Right lobe of liver (tissue), 6 donors: Measurements from ENCODE around the gene PARP14. TPM values are rescaled to one million over a fixed set of nuclear protein-coding genes. Genes with fewer than 3 reads are reported as not detected.
"Not testable (repeated sequence)": the region's sequence is repeated elsewhere in the genome, so short reads cannot be mapped to it uniquely, and the experiment has no call there.

ENCODE experiments used
- ATAC-seq, 4 donors: fragments of 200-7000 bp; cut with Tn5 transposase; one replicate each; pipeline ENCODE4 v1.9.1; 2020; ENCODE audit warnings: mild to moderate bottlenecking in 4 of 4, moderate library complexity in 4 of 4
- DNase-seq, 3 donors: peaks; one replicate each; pipeline ENCODE4 v3.0.0-alpha.2; 2020
- H3K27ac ChIP-seq, 3 donors: fragments of 200-600 bp; one replicate each; pipeline ENCODE4 v1.8.0; 2022
- H3K27me3 ChIP-seq, 2 donors: fragments of 200-600 bp; one replicate each; pipeline ENCODE4 v1.8.0; 2022
- H3K36me3 ChIP-seq, 4 donors: fragments of 200-600 bp; sonication (generic) in 1 of 4; one replicate each; pipeline versions ENCODE4 v1.5.1 to v1.8.0; 2017 to 2022; ENCODE audit warnings: control low read depth in 1 of 4
- H3K4me1 ChIP-seq, 4 donors: fragments of 200-600 bp; sonication (generic) in 1 of 4; one replicate each; pipeline versions ENCODE4 v1.5.1 to v1.8.0; 2017 to 2022; ENCODE audit warnings: control low read depth in 1 of 4
- H3K4me3 ChIP-seq, 3 donors: fragments of 200-600 bp; one replicate each; pipeline ENCODE4 v1.8.0; 2022
- H3K9me3 ChIP-seq, 4 donors: fragments of 200-600 bp; sonication (generic) in 1 of 4; one replicate each; pipeline versions ENCODE4 v1.5.1 to v1.8.0; 2017 to 2022; ENCODE audit warnings: control low read depth in 1 of 4
- POLR2A ChIP-seq: fragments of 450-650 bp; IDR thresholded peaks from one replicate; pipeline ENCODE4 v1.6.1; 2017; ENCODE audit warnings: antibody characterized with exemption, mild to moderate bottlenecking
- WGBS: methylation state at CpG from one replicate; pipeline ENCODE4 v1.1.6; 2018; ENCODE audit warnings: low coverage, low lambda C conversion rate; ENCODE audit not compliant: insufficient coverage; ENCODE audit errors: missing lambda C conversion rate; 5-methylcytosine and 5-hydroxymethylcytosine counted together
- intact Hi-C, 2 donors: fragments of 100-400 bp; cut with DNase I; formaldehyde crosslinking; loops; one replicate each; pipeline versions ENCODE4 v1.11.2 to v1.14.1; 2022
- total RNA-seq, 6 experiments: library from RNA; depleted of rRNA in 2 of 6; stranded (reverse); fragments of >200 nt in 2 of 6; fragmentation: NEBNext Ultra II Directional in 3 of 6; extraction: Animal tissue kit (Norgen Biotek cat#: 25700) in 3 of 6; gene quantifications; one replicate each; pipeline versions ENCODE4 v1.1.0 to v1.2.4, GENCODE V29; 2016 to 2023
- TF ChIP-seq, protein P1 (sequence below), 4 donors: fragments of 200-600 bp in 3 of 4; fragments of 450-650 bp in 1 of 4; IDR thresholded peaks; one replicate each; pipeline versions ENCODE4 v1.5.1 to v1.8.0; 2016 to 2022; ENCODE audit warnings: antibody characterized with exemption in 4 of 4, mild to moderate bottlenecking in 2 of 4
- donor health status: DM: no; HTN: yes; CAD: no.
- donor health status: DM: no; HTN: no; CAD: no.
- donor health status: DM: no; HTN: no; CAD: no.
- donor health status: DM: no; HTN: yes; CAD: no.
- donor health status: DM: no; HTN: yes; CAD: no.

PARP14 gene
- total RNA-seq, 6 experiments from 2014 or later: 35.2 to 111 (median 37.3) TPM

DNA sequence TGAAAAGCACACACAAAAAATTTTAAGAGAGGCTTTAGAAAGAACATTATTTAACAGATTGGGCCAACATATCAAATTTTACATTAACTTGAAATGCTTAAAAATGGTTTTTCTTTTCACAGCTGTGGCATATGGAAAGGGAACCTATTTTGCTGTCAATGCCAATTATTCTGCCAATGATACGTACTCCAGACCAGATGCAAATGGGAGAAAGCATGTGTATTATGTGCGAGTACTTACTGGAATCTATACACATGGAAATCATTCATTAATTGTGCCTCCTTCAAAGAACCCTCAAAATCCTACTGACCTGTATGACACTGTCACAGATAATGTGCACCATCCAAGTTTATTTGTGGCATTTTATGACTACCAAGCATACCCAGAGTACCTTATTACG lies 47.5 kb downstream of the PARP14 start:
- 94% methylated on average over 3 of the region's 3 CpGs for WGBS
- DNase-seq (no peak), ATAC-seq (no peak)
- Histone ChIP-seq H3K27ac (no peak overlapping the region), H3K27me3 (no peaks in the 10 kb centered on the region), H3K4me1 (no peaks in the 10 kb centered on the region), H3K4me3 (no peak overlapping the region), H3K36me3 (peaks cover 0 to 14% (median 0%) of the 10 kb centered on the region in 4 donors), H3K9me3 (no peaks in the 10 kb centered on the region)
- intact Hi-C loops: no loop called here
- TF ChIP-seq POLR2A: no peak
- TF ChIP-seq, protein P1, sequence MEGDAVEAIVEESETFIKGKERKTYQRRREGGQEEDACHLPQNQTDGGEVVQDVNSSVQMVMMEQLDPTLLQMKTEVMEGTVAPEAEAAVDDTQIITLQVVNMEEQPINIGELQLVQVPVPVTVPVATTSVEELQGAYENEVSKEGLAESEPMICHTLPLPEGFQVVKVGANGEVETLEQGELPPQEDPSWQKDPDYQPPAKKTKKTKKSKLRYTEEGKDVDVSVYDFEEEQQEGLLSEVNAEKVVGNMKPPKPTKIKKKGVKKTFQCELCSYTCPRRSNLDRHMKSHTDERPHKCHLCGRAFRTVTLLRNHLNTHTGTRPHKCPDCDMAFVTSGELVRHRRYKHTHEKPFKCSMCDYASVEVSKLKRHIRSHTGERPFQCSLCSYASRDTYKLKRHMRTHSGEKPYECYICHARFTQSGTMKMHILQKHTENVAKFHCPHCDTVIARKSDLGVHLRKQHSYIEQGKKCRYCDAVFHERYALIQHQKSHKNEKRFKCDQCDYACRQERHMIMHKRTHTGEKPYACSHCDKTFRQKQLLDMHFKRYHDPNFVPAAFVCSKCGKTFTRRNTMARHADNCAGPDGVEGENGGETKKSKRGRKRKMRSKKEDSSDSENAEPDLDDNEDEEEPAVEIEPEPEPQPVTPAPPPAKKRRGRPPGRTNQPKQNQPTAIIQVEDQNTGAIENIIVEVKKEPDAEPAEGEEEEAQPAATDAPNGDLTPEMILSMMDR (IDR thresholded peaks at IDR 0.05): no peak

DNA sequence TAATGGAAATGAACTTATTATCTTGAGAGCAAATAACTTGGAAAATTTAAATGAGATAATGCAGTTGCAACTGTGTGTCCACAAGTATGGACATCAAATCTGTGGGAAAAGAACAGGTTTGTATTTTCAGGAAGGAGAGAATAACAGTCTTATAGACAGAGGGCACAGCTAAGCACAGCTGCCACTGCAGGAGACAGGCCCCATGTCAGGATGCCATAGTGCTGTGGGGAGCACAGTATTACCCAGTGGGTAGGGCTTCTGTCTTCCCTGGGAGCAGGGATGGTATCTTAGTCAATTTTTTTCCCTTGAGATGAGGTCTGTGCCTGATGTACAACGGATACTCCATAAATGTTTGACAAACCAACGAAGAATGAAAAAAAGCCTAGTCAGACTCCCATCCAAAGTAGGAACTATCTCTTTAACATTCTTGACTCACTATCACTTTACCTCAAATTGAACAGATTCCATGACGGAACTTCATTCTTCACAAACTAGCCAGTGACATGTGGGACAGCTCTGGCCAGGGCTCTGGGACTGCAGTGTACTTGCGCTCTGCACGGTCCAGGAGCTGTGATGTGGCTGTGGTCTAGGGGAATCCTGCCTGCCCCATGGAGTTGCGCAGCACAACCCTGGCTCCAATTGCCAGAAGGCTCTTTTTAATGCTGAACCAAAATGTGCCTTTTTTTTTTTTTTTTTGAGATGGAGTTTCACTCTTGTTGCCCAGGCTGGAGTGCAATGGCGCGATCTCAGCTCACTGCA lies 48.3 kb downstream of the PARP14 start:
- Histone ChIP-seq H3K36me3 (peaks cover 0 to 14% (median 0%) of the 10 kb centered on the region in 4 donors), H3K4me1 (no peaks in the 10 kb centered on the region), H3K9me3 (no peaks in the 10 kb centered on the region), H3K4me3 (no peak overlapping the region), H3K27me3 (no peaks in the 10 kb centered on the region), H3K27ac (no peak overlapping the region)
- DNase-seq (no peak), ATAC-seq (peak in 3 of 4 donors; percentile 33 to 39 (median 36))
- WGBS: 92% methylated on average over 4 of the region's 8 CpGs
- intact Hi-C loops: no loop called here
- TF ChIP-seq, protein P1 (IDR thresholded peaks at IDR 0.05): no peak
- no peak for TF ChIP-seq POLR2A

DNA sequence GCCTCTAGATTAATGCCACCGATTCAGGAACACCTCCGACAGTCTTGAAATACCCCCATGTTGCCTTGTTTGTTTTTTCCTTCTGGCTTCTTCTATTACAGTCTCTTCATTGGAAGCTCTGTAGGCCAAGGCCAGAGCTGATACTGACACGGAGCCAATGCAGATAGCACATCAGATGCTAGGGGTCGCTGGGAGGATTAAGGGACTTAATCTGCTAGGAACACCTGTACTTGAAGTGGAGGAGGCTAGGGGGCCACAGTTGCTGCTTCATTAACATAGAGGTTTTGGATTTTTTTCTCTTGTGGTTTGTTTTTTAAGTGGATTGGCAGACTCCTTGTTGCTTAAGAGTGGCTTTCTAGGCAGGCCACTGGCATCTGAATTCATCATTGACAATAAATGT lies 49.6 kb downstream of the PARP14 start:
- intact Hi-C loops: no loop called here
- peaks cover 0 to 14% (median 0%) of the 10 kb centered on the region in 4 donors for H3K36me3 ChIP-seq
- H3K4me1 ChIP-seq: no peaks in the 10 kb centered on the region
- H3K9me3 ChIP-seq: no peaks in the 10 kb centered on the region
- H3K4me3 ChIP-seq: no peak overlapping the region
- DNase-seq: no peak
- no peak for ATAC-seq
- H3K27ac ChIP-seq: no peak overlapping the region
- H3K27me3 ChIP-seq: no peaks in the 10 kb centered on the region
- 64% methylated on average over 4 of the region's 4 CpGs for WGBS
- no peak for TF ChIP-seq POLR2A
- TF ChIP-seq, protein P1 (IDR thresholded peaks at IDR 0.05): no peak

DNA sequence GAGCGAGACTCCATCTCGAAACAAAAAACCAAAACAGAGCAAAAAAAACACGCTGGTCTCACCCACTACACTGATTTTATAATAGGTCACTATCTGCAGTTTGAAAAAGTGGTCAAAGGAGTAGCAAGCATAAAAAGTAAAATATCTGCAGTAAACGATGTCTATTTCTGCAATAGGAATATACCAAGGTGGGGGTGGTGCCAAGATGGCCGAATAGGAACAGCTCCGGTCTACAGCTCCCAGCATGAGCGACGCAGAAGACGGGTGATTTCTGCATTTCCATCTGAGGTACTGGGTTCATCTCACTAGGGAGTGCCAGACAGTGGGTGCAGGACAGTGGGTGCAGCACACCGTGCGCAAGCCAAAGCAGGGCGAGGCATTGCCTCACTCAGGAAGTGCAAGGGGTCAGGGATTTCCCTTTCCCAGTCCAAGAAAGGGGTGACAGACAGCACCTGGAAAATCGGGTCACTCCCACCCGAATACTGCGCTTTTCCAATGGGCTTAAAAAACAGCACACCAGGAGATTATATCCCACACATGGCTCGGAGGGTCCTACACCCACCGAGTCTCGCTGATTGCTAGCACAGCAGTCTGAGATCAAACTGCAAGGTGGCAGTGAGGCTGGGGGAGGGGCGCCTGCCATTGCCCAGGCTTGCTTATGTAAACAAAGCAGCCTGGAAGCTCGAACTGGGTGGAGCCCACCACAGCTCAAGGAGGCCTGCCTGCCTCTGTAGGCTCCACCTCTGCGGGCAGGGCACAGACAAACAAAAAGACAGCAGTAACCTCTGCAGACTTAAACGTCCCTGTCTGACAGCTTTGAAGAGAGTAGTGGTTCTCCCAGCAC lies 52.3 kb downstream of the PARP14 start:
- ATAC-seq, H3K4me3 ChIP-seq, intact Hi-C loops, DNase-seq, H3K27ac ChIP-seq, H3K27me3 ChIP-seq, H3K9me3 ChIP-seq, H3K4me1 ChIP-seq: not testable (repeated sequence)
- peaks cover 0 to 12% (median 0%) of the 10 kb centered on the region in 4 donors for H3K36me3 ChIP-seq
- 98% methylated on average over 11 of the region's 22 CpGs for WGBS

GRCh38 chr3:122739172-122739571 lies 58.5 kb downstream of the PARP14 start:
- WGBS: 80% methylated on average over 3 of the region's 3 CpGs
- no peak overlapping the region for H3K4me3 ChIP-seq
- no peaks in the 10 kb centered on the region for H3K9me3 ChIP-seq
- H3K27me3 ChIP-seq: no peaks in the 10 kb centered on the region
- DNase-seq: no peak
- H3K36me3 ChIP-seq: peaks cover 0 to 4% (median 2%) of the 10 kb centered on the region in 4 donors
- intact Hi-C loops: no loop called here
- H3K27ac ChIP-seq: no peak overlapping the region
- TF ChIP-seq POLR2A: no peak
- TF ChIP-seq, protein P1 (IDR thresholded peaks at IDR 0.05): no peak
- H3K4me1 ChIP-seq: no peaks in the 10 kb centered on the region
- no peak for ATAC-seq
